ENCODE measurements around the gene DDX23. TPM values are rescaled to one million over a fixed set of nuclear protein-coding genes. Genes with fewer than 3 reads are reported as not detected.

The DDX23 gene
- total RNA-seq, 1 experiment from 2014 or later: 98.1 TPM

DNA sequence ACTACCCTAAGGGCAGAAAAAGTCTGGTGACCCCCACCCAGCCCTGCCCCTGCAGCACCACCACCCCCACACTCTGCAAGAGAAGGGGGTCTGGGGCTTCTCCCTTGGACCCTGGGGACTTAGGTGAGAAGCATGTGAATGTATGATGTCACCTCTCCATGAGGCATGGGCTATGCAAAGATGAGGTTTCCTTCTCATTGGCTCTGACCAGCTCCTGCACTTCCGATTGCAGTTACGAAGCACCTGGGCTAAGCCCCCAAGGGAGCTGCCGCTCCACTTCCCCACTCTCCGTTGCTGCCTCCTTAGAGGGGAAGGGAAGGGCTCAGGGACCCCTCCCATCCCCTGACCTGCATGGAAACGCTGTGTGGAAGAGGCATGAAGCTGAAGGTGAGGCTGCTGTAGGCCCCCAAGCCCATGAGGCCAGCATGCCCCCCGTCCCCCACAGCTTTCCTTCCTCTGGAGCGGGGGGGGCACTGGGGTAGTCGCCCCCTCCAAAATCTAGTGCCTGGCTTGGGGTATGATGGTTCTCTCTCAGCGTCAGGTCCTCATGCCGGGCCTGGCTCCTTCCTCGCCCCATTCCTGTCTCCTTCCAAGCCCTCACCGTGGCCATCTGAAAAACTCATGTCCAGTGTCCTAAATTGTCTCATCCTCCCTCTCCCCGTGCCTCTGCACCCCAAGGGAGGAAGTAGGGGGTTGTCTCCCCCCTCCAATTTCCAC is 5.5 kb upstream of the DDX23 start:
- Histone ChIP-seq H3K14ac (ENCODE audit: insufficient read depth, low read length) (no peak overlapping the region), H3K4me1 (ENCODE audit: insufficient read depth, low read length) (peaks cover 5% of the 10 kb centered on the region; the same call in 1 of the 2 replicates), H3K79me2 (ENCODE audit: insufficient read depth, low read length) (no peaks in the 10 kb centered on the region), H3K4ac (ENCODE audit: low read depth, low read length) (no peak overlapping the region), H2BK120ac (ENCODE audit: low read depth, low read length, poor library complexity, severe bottlenecking) (no peak overlapping the region), H2BK15ac (ENCODE audit: low read depth, low read length) (no peak overlapping the region), H4K20me1 (ENCODE audit: control insufficient read depth, insufficient read depth, insufficient read length) (no peaks in the 10 kb centered on the region), H3K79me1 (ENCODE audit: insufficient read depth, low read depth, low read length, poor library complexity, severe bottlenecking) (peaks cover 3% of the 10 kb centered on the region), H3K23ac (ENCODE audit: insufficient read length, low read depth, low read length) (no peak overlapping the region), H4K5ac (ENCODE audit: insufficient read length, low read depth, low read length) (no peak overlapping the region), H3K9me3 (ENCODE audit: control insufficient read depth, low read depth, low read length) (no peaks in the 10 kb centered on the region), H2BK20ac (ENCODE audit: low read depth, low read length, poor library complexity, severe bottlenecking) (no peak overlapping the region), H3K4me2 (ENCODE audit: insufficient read depth, insufficient read length, low read length) (no peak overlapping the region), H3K18ac (ENCODE audit: insufficient read length, low read depth, low read length) (no peak overlapping the region), H3K27ac (ENCODE audit: insufficient read length, low read depth, low read length) (no peak overlapping the region), H3K23me2 (ENCODE audit: insufficient read length, low read depth, low read length, poor library complexity, severe bottlenecking) (no peaks in the 10 kb centered on the region), H3T11ph (ENCODE audit: low read length) (no peak overlapping the region), H2BK5ac (ENCODE audit: insufficient read length, low read length) (no peak overlapping the region), H2BK12ac (ENCODE audit: insufficient read length, low read depth, low read length) (no peak overlapping the region), H4K8ac (replicated peaks; ENCODE audit: insufficient read length, low read depth, low read length) (no peak overlapping the region), H3K27me3 (ENCODE audit: insufficient read depth, low read length) (no peaks in the 10 kb centered on the region), H2AK5ac (ENCODE audit: insufficient read length, low read length) (no peak overlapping the region), H3K9ac (ENCODE audit: extremely low read depth, insufficient read length, low read length) (no peak overlapping the region), H4K91ac (ENCODE audit: insufficient read length, low read depth, low read length) (no peak overlapping the region), H2AFZ (ENCODE audit: low read length) (no peak overlapping the region), H3K56ac (ENCODE audit: insufficient read length, low read depth, low read length) (no peak overlapping the region)
- Mint-ChIP-seq H3K27ac (no peak overlapping the region; a peak in 2 of 7 replicates), H3K4me1 (peaks cover 7 to 8% of the 10 kb centered on the region in 2 experiments), H3K4me3 (no peak overlapping the region; a peak in 1 of 5 replicates), H3K27me3 (ENCODE audit: low read depth) (no peaks in the 10 kb centered on the region), H3K9me3 (no peaks in the 10 kb centered on the region), H3K36me3 (ENCODE audit: insufficient read depth in 1 of 3, low read depth in 3 of 3) (peaks cover 15 to 38% (median 34%) of the 10 kb centered on the region in 3 experiments; a peak in 6 of 7 replicates)
- TF ChIP-seq, protein P1, sequence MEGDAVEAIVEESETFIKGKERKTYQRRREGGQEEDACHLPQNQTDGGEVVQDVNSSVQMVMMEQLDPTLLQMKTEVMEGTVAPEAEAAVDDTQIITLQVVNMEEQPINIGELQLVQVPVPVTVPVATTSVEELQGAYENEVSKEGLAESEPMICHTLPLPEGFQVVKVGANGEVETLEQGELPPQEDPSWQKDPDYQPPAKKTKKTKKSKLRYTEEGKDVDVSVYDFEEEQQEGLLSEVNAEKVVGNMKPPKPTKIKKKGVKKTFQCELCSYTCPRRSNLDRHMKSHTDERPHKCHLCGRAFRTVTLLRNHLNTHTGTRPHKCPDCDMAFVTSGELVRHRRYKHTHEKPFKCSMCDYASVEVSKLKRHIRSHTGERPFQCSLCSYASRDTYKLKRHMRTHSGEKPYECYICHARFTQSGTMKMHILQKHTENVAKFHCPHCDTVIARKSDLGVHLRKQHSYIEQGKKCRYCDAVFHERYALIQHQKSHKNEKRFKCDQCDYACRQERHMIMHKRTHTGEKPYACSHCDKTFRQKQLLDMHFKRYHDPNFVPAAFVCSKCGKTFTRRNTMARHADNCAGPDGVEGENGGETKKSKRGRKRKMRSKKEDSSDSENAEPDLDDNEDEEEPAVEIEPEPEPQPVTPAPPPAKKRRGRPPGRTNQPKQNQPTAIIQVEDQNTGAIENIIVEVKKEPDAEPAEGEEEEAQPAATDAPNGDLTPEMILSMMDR (conservative IDR thresholded peaks at IDR 0.05): no peak
- no CpG with 5 or more reads among the region's 13 CpGs for WGBS (ENCODE audit: extremely low coverage, insufficient read length, low lambda C conversion rate)
- DNase-seq: no peak

Measured in H9 (cell line).